HEK293 (cell line): Measurements from ENCODE around the gene SPECC1L.

ENCODE experiments used
- CTCF ChIP-seq: fragments of 450-650 bp; formaldehyde crosslinking; IDR thresholded peaks from 2 replicates; pipeline ENCODE4 v1.5.1; 2016; ENCODE audit warnings: missing biosample characterization, missing genetic modification characterization
- PRDM1 ChIP-seq: fragments of 450-650 bp; formaldehyde crosslinking; IDR thresholded peaks from 2 replicates; pipeline ENCODE4; 2016; ENCODE audit warnings: missing biosample characterization, missing genetic modification characterization
- PRDM4 ChIP-seq: fragments of 450-650 bp; formaldehyde crosslinking; IDR thresholded peaks from 2 replicates; pipeline ENCODE4 v1.5.1; 2017; ENCODE audit warnings: missing biosample characterization, missing genetic modification characterization
- TRIM28 ChIP-seq: IDR thresholded peaks from 2 replicates; pipeline ENCODE4 v1.6.1; 2011; ENCODE audit warnings: low read length, control low read depth, borderline replicate concordance
- ZFP41 ChIP-seq: fragments of 450-650 bp; formaldehyde crosslinking; IDR thresholded peaks from 2 replicates; pipeline ENCODE4 v1.5.1; 2016; ENCODE audit warnings: missing biosample characterization, missing genetic modification characterization, borderline replicate concordance
- ZNF175 ChIP-seq: fragments of 450-650 bp; formaldehyde crosslinking; IDR thresholded peaks from 2 replicates; pipeline ENCODE4 v1.5.1; 2016; ENCODE audit warnings: missing biosample characterization, missing genetic modification characterization
- ZNF274 ChIP-seq, 2 experiments: fragments of 200-500 bp in 1 of 2; fragments of 450-650 bp in 1 of 2; sonication (Bioruptor generic) in 1 of 2; formaldehyde crosslinking in 1 of 2; IDR thresholded peaks; 2 replicates each; pipeline versions ENCODE4 v1.5.1 to v1.6.1; 2014 to 2016; ENCODE audit warnings: borderline replicate concordance in 1 of 2, inconsistent platforms in 1 of 2, low read length in 1 of 2, missing biosample characterization in 1 of 2, missing genetic modification characterization in 1 of 2
- ZNF350 ChIP-seq: fragments of 450-650 bp; formaldehyde crosslinking; IDR thresholded peaks from 2 replicates; pipeline ENCODE4 v1.5.0; 2017; ENCODE audit warnings: missing biosample characterization, mild to moderate bottlenecking, missing genetic modification characterization
- ZNF362 ChIP-seq: fragments of 450-650 bp; formaldehyde crosslinking; IDR thresholded peaks from 2 replicates; pipeline ENCODE4 v1.5.1; 2016; ENCODE audit warnings: missing biosample characterization, missing genetic modification characterization
- ZNF560 ChIP-seq: fragments of 450-650 bp; formaldehyde crosslinking; IDR thresholded peaks from 2 replicates; pipeline ENCODE4 v1.5.1; 2017; ENCODE audit warnings: missing biosample characterization, missing genetic modification characterization, borderline replicate concordance

GRCh38 chr22:24401931-24402367, 131.3 kb downstream of the SPECC1L start:
- TF ChIP-seq CTCF (tag by site-specific recombination) = no peak
- TF ChIP-seq ZNF362 (tag by site-specific recombination) = no peak
- no peak for TF ChIP-seq PRDM1 (tag by site-specific recombination)
- no peak for TF ChIP-seq ZNF274 (IDR thresholded peaks at IDR 0.05; ENCODE audit: low read length)
- no peak for TF ChIP-seq ZNF274 (tag by site-specific recombination; IDR thresholded peaks at IDR 0.05; ENCODE audit: borderline replicate concordance)
- TF ChIP-seq ZNF560 (tag by site-specific recombination) = no peak
- TF ChIP-seq TRIM28 = no peak
- no peak for TF ChIP-seq ZNF350 (tag by site-specific recombination)
- TF ChIP-seq ZNF175 = no peak
- TF ChIP-seq ZFP41 (tag by site-specific recombination) = no peak
- no peak for TF ChIP-seq PRDM4 (tag by site-specific recombination)
